ENCODE data around the gene JAG1. TPM values are rescaled to one million over a fixed set of nuclear protein-coding genes. Genes with fewer than 3 reads are reported as not detected.

Gene JAG1
- total RNA-seq, 2 donors from 2014 or later, result 6.8 to 19.7 TPM

GRCh38 chr20:10709916-10710315, 36.1 kb upstream of the JAG1 start:
- 93 to 100% methylated on average over 1 to 3 of the region's 3 CpGs for WGBS, 2 experiments (ENCODE audit: insufficient coverage in 1 of 2, insufficient read length in 1 of 2)
- H3K4me1 ChIP-seq (ENCODE audit: control insufficient read depth, insufficient read depth, low read length), result no peaks in the 10 kb centered on the region
- H3K27me3 ChIP-seq (ENCODE audit: control insufficient read depth, insufficient read depth, low read length, poor library complexity, severe bottlenecking), result no peaks in the 10 kb centered on the region
- H3K27ac Mint-ChIP-seq, result no peak overlapping the region
- no peaks in the 10 kb centered on the region for H3K9me3 ChIP-seq (ENCODE audit: control insufficient read depth, low read length)
- no peaks in the 10 kb centered on the region for H3K9me3 Mint-ChIP-seq
- no peak for TF ChIP-seq CTCF (conservative IDR thresholded peaks at IDR 0.05)
- no peaks in the 10 kb centered on the region for H3K36me3 ChIP-seq (ENCODE audit: control insufficient read depth, insufficient read depth, low read length)
- H3K9ac ChIP-seq (ENCODE audit: extremely low read depth, low read length, poor library complexity, severe bottlenecking), result no peak overlapping the region
- H3K27ac ChIP-seq (ENCODE audit: low read depth, low read length), result no peak overlapping the region
- H3K4me3 ChIP-seq (ENCODE audit: low read length), result no peak overlapping the region
- H3K27me3 Mint-ChIP-seq (ENCODE audit: insufficient read depth), result peaks cover 4% of the 10 kb centered on the region
- H3K4me1 Mint-ChIP-seq, result peaks cover 7% of the 10 kb centered on the region
- DNase-seq, result no peak
- no peak overlapping the region for H3K4me3 Mint-ChIP-seq
- no peaks in the 10 kb centered on the region for H3K36me3 Mint-ChIP-seq (ENCODE audit: low read depth)

GRCh38 chr20:10708351-10709185, 34.8 kb upstream of the JAG1 start:
- H3K9ac ChIP-seq (ENCODE audit: extremely low read depth, low read length, poor library complexity, severe bottlenecking), result no peak overlapping the region
- Mint-ChIP-seq H3K9me3 (peaks cover 2% of the 10 kb centered on the region), H3K27me3 (ENCODE audit: insufficient read depth) (peaks cover 4% of the 10 kb centered on the region), H3K4me1 (peaks cover 7% of the 10 kb centered on the region), H3K36me3 (ENCODE audit: low read depth) (no peaks in the 10 kb centered on the region), H3K27ac (no peak overlapping the region), H3K4me3 (no peak overlapping the region)
- TF ChIP-seq CTCF (conservative IDR thresholded peaks at IDR 0.05), result no peak
- H3K36me3 ChIP-seq (ENCODE audit: control insufficient read depth, insufficient read depth, low read length), result no peaks in the 10 kb centered on the region
- no peaks in the 10 kb centered on the region for H3K9me3 ChIP-seq (ENCODE audit: control insufficient read depth, low read length)
- no peaks in the 10 kb centered on the region for H3K27me3 ChIP-seq (ENCODE audit: control insufficient read depth, insufficient read depth, low read length, poor library complexity, severe bottlenecking)
- WGBS, 2 experiments (ENCODE audit: insufficient coverage in 1 of 2, insufficient read length in 1 of 2), result 92 to 93% methylated on average over 6 to 7 of the region's 7 CpGs
- no peak for DNase-seq
- no peaks in the 10 kb centered on the region for H3K4me1 ChIP-seq (ENCODE audit: control insufficient read depth, insufficient read depth, low read length)
- no peak overlapping the region for H3K27ac ChIP-seq (ENCODE audit: low read depth, low read length)
- H3K4me3 ChIP-seq (ENCODE audit: low read length), result no peak overlapping the region

- H3K27me3 ChIP-seq (ENCODE audit: control insufficient read depth, insufficient read depth, low read length, poor library complexity, severe bottlenecking), result no peaks in the 10 kb centered on the region
- H3K9me3 ChIP-seq (ENCODE audit: control insufficient read depth, low read length), result no peaks in the 10 kb centered on the region
- H3K36me3 ChIP-seq (ENCODE audit: control insufficient read depth, insufficient read depth, low read length), result no peaks in the 10 kb centered on the region
- Mint-ChIP-seq H3K4me1 (peaks cover 5% of the 10 kb centered on the region), H3K4me3 (no peak overlapping the region), H3K27ac (no peak overlapping the region), H3K9me3 (peaks cover 2% of the 10 kb centered on the region), H3K36me3 (ENCODE audit: low read depth) (no peaks in the 10 kb centered on the region), H3K27me3 (ENCODE audit: insufficient read depth) (peaks cover 4% of the 10 kb centered on the region)
- no peak for DNase-seq
- TF ChIP-seq CTCF (conservative IDR thresholded peaks at IDR 0.05), result no peak
- no peak overlapping the region for H3K4me3 ChIP-seq (ENCODE audit: low read length)
- H3K9ac ChIP-seq (ENCODE audit: extremely low read depth, low read length, poor library complexity, severe bottlenecking), result no peak overlapping the region
- H3K27ac ChIP-seq (ENCODE audit: low read depth, low read length), result no peak overlapping the region
- no CpG with 5 or more reads among the region's 1 CpG for WGBS, 2 experiments (ENCODE audit: insufficient coverage in 1 of 2, insufficient read length in 1 of 2)
- H3K4me1 ChIP-seq (ENCODE audit: control insufficient read depth, insufficient read depth, low read length), result no peaks in the 10 kb centered on the region
These were observed 34.0 kb upstream of the JAG1 start for GRCh38 chr20:10707791-10708190.
